ACC112 (cell line): Measurements from ENCODE around the gene HIC1.
A peak's percentile ranks its signal among the peaks of the same experiment; 100 is the strongest.
"Not testable (repeated sequence)": the region's sequence is repeated elsewhere in the genome, so short reads cannot be mapped to it uniquely, and the experiment has no call there.

Experiments
- H2AFZ ChIP-seq: fragments of 200-600 bp; sonication (generic); one replicate; pipeline ENCODE4 v1.6.0; 2017; ENCODE audit warnings: antibody characterized with exemption, low read length; ENCODE audit not compliant: unreplicated experiment
- H3K27ac ChIP-seq: fragments of 200-600 bp; sonication (generic); 2 replicates; pipeline ENCODE4 v1.5.1; 2014; ENCODE audit warnings: low read depth, mild to moderate bottlenecking, antibody characterized with exemption, low read length, moderate library complexity
- H3K27me3 ChIP-seq: fragments of 200-600 bp; sonication (generic); 2 replicates; pipeline ENCODE4 v1.6.1; 2014; ENCODE audit warnings: mild to moderate bottlenecking, antibody characterized with exemption, low read length, moderate library complexity, mixed read lengths; ENCODE audit not compliant: insufficient read depth
- H3K36me3 ChIP-seq: fragments of 200-600 bp; sonication (generic); 2 replicates; pipeline ENCODE4 v1.6.1; 2016; ENCODE audit warnings: mild to moderate bottlenecking, antibody characterized with exemption, low read length, moderate library complexity, mixed read lengths; ENCODE audit not compliant: insufficient read depth
- H3K4me1 ChIP-seq: fragments of 200-600 bp; sonication (generic); one replicate; pipeline ENCODE4 v1.6.1; 2016; ENCODE audit warnings: low read length, mixed read lengths; ENCODE audit not compliant: insufficient read depth, unreplicated experiment, control insufficient read depth
- H3K4me3 ChIP-seq: fragments of 200-600 bp; sonication (generic); 2 replicates; pipeline ENCODE4 v1.5.1; 2014; ENCODE audit warnings: mild to moderate bottlenecking, low read depth, low read length
- H3K79me2 ChIP-seq: fragments of 200-600 bp; sonication (generic); one replicate; pipeline ENCODE4 v1.6.0; 2016; ENCODE audit warnings: low read length; ENCODE audit not compliant: control insufficient read depth, unreplicated experiment, insufficient read depth

The HIC1 gene

GRCh38 chr17:2054512-2055291 is at the start of gene HIC1:
Gene HIC1, plus strand, starts transcription at chr17:2055103. Its CDS starts 1,588 bp downstream, at chr17:2056691.
- H3K27ac ChIP-seq = peak within 1 kb of the TSS; percentile 54
- peaks cover 3% of the 10 kb centered on the region; the same call in 1 of the 2 replicates for H3K36me3 ChIP-seq
- peak within 1 kb of the TSS; percentile 79 for H3K4me3 ChIP-seq
- H3K79me2 ChIP-seq = peaks cover 14% of the 10 kb centered on the region
- H3K27me3 ChIP-seq = peaks cover 10% of the 10 kb centered on the region; the same call in 1 of the 2 replicates
- H2AFZ ChIP-seq = peak within 1 kb of the TSS; percentile 46
- no peaks in the 10 kb centered on the region for H3K4me1 ChIP-seq

- Histone ChIP-seq H3K27ac (no peak overlapping the region), H3K4me1 (peaks cover 10% of the 10 kb centered on the region), H3K4me3 (no peak overlapping the region), H3K36me3 (no peaks in the 10 kb centered on the region), H3K27me3 (no peaks in the 10 kb centered on the region), H2AFZ (no peak overlapping the region), H3K79me2 (no peaks in the 10 kb centered on the region)
These were observed 46.4 kb upstream of the HIC1 start for GRCh38 chr17:2008332-2009126.

- no peak overlapping the region for H3K27ac ChIP-seq
- no peaks in the 10 kb centered on the region for H3K36me3 ChIP-seq
- H3K4me3 ChIP-seq = no peak overlapping the region
- no peaks in the 10 kb centered on the region for H3K27me3 ChIP-seq
- H3K79me2 ChIP-seq = no peaks in the 10 kb centered on the region
- H3K4me1 ChIP-seq = peaks cover 10% of the 10 kb centered on the region
- H2AFZ ChIP-seq = no peak overlapping the region
These were observed 45.2 kb upstream of the HIC1 start for GRCh38 chr17:2009737-2010136.

DNA sequence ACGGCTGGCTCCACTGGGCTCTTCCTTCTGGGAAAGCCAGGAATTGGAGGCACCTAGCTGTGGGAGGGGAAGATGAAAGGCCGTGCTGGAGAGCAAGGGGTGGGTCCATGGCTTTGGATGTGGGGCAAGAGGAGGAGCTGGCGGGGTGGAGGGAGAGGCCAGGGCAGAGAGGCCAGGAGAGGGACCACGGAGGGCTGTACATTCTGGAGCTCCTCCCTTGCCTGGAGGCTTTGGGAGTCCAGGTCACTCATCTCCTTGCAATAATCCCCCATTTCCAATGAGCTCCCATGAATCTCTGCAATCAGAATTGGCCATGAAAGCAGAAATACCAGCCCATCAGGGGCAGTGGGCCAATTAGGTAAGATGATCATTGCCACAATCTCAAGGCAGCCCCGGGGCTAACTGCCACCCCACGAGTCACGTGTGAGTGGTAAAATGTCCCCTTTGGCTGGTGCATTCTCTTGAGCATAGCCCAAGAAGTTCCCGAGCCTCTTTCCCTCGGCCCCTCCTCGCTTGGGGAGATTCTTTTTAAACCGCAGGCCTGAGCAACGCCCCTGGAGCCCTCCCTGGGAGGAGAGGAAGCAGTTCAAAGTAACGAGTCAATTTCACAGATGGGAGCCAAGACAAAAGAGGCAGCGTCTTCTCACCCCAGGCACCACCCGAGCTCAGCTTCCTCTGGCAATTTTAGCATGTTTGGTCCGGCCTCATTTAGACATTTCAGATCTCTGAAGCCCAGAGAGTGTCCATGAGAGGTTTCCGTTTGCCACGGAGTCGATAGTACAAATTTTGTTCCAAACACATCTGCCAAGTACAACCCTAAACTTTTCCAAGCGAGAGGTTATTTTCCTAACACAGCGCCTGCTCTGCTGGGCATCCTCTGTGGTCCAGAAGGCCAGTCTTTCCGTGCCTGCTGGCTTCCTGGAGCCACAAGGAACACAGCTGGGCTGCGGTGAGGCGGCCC is 43.2 kb upstream of the HIC1 start:
- Histone ChIP-seq H3K36me3 (no peaks in the 10 kb centered on the region), H3K79me2 (no peaks in the 10 kb centered on the region), H3K27me3 (no peaks in the 10 kb centered on the region), H2AFZ (peak overlapping the region; percentile 47), H3K4me1 (peaks cover 10% of the 10 kb centered on the region), H3K4me3 (no peak overlapping the region), H3K27ac (no peak overlapping the region)

GRCh38 chr17:2012499-2012898 is 42.4 kb upstream of the HIC1 start:
- Histone ChIP-seq H3K27ac (no peak overlapping the region), H3K36me3 (no peaks in the 10 kb centered on the region), H3K4me3 (no peak overlapping the region), H3K79me2 (no peaks in the 10 kb centered on the region), H3K4me1 (peaks cover 10% of the 10 kb centered on the region), H2AFZ (peak overlapping the region; percentile 47), H3K27me3 (peaks cover 4% of the 10 kb centered on the region; the same call in 1 of the 2 replicates)

GRCh38 chr17:2013220-2013993 is 41.5 kb upstream of the HIC1 start:
- H3K27me3 ChIP-seq, H3K27ac ChIP-seq, H3K36me3 ChIP-seq, H3K4me1 ChIP-seq, H2AFZ ChIP-seq, H3K4me3 ChIP-seq, H3K79me2 ChIP-seq: not testable (repeated sequence)

- Histone ChIP-seq H3K4me1 (peaks cover 10% of the 10 kb centered on the region), H2AFZ (no peak overlapping the region), H3K27me3 (peaks cover 13% of the 10 kb centered on the region), H3K4me3 (no peak overlapping the region), H3K36me3 (no peaks in the 10 kb centered on the region), H3K27ac (no peak overlapping the region), H3K79me2 (no peaks in the 10 kb centered on the region)
These were observed 40.9 kb upstream of the HIC1 start for GRCh38 chr17:2013994-2014317.

- peaks cover 26% of the 10 kb centered on the region for H3K27me3 ChIP-seq
- H3K36me3 ChIP-seq = no peaks in the 10 kb centered on the region
- no peak overlapping the region for H3K4me3 ChIP-seq
- H2AFZ ChIP-seq = no peak overlapping the region
- peaks cover 10% of the 10 kb centered on the region for H3K4me1 ChIP-seq
- H3K79me2 ChIP-seq = no peaks in the 10 kb centered on the region
- H3K27ac ChIP-seq = no peak overlapping the region
These were observed 39.6 kb upstream of the HIC1 start for GRCh38 chr17:2015314-2015713.

DNA sequence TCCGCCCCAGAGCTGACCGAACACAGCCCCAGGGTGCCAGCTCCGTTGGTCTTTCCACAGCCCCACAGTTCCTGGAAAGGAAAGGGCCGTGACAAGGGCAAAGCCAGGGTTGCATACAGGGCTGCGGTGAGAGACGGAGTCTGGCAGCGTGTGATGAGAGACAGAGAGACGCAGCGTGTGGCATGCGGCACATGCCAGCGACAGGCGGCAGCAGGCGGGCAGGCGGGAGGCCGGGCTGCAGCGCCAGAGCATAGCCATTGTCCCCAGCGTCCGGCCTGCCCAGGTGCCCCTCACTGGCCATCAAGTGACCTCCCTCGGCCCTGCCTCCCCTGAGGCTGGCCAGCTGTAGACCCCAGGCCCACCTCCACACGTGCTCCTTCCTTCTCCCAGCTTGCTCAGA is 38.4 kb upstream of the HIC1 start:
- no peak overlapping the region for H2AFZ ChIP-seq
- H3K27ac ChIP-seq = no peak overlapping the region
- H3K27me3 ChIP-seq = peaks cover 35% of the 10 kb centered on the region
- no peaks in the 10 kb centered on the region for H3K79me2 ChIP-seq
- no peak overlapping the region for H3K4me3 ChIP-seq
- no peaks in the 10 kb centered on the region for H3K36me3 ChIP-seq
- peaks cover 6% of the 10 kb centered on the region for H3K4me1 ChIP-seq
